Ovary (tissue), 9 donors: ENCODE results near the gene FSD1L. TPM values are rescaled to one million over a fixed set of nuclear protein-coding genes. Genes with fewer than 3 reads are reported as not detected.

Experiments
- DNase-seq, 5 donors: peaks; one replicate each; pipeline ENCODE4 v3.0.0-alpha.2; 2019 to 2020
- H3K27ac ChIP-seq, 2 donors: fragments of 200-600 bp; one replicate each; pipeline versions ENCODE4 v1.5.1 to v1.8.0; 2019 to 2022
- H3K27me3 ChIP-seq: fragments of 200-600 bp; one replicate; pipeline ENCODE4 v1.8.0; 2022
- H3K36me3 ChIP-seq: fragments of 200-600 bp; sonication (generic); one replicate; pipeline ENCODE4 v1.5.1; 2019
- H3K4me1 ChIP-seq: one replicate; pipeline ENCODE4 v1.8.1; 2013; ENCODE audit warnings: mild to moderate bottlenecking, moderate library complexity; ENCODE audit not compliant: insufficient read depth
- H3K4me3 ChIP-seq: fragments of 200-600 bp; sonication (generic); one replicate; pipeline ENCODE4 v1.5.1; 2017
- H3K9me3 ChIP-seq, 2 donors: fragments of 200-600 bp in 1 of 2; sonication (generic) in 1 of 2; one replicate each; pipeline versions ENCODE4 v1.5.1 to v1.8.1; 2013 to 2019; ENCODE audit warnings: mild to moderate bottlenecking in 1 of 2, moderate library complexity in 1 of 2
- CTCF ChIP-seq, 3 donors: fragments of 450-650 bp in 2 of 3; fragments of 200-600 bp in 1 of 3; IDR thresholded peaks; one replicate each; pipeline versions ENCODE4 v1.5.1 to v1.8.0; 2016 to 2022; ENCODE audit warnings: antibody characterized with exemption in 3 of 3, mild to moderate bottlenecking in 1 of 3
- EP300 ChIP-seq: sonication (generic); formaldehyde crosslinking; IDR thresholded peaks from one replicate; pipeline ENCODE4 v1.6.1; 2017; ENCODE audit warnings: antibody characterized with exemption
- POLR2A ChIP-seq: fragments of 450-650 bp; IDR thresholded peaks from one replicate; pipeline ENCODE4 v1.6.1; 2017; ENCODE audit warnings: antibody characterized with exemption, mild to moderate bottlenecking, moderate library complexity
- WGBS, 3 donors: extraction: QIAGEN DNeasy Blood & Tissue Kit in 1 of 3; methylation state at CpG; one replicate each; pipeline versions ENCODE4 v1.1.5 to v1.1.7; 2013 to 2017; 5-methylcytosine and 5-hydroxymethylcytosine counted together
- intact Hi-C, 4 donors: fragments of 100-400 bp; cut with DNase I; formaldehyde crosslinking; loops; one replicate each; pipeline versions ENCODE4 v1.11.0 to v1.15.1; 2022 to 2023
- polyA plus RNA-seq, 2 donors: library from polyadenylated mRNA; stranded (reverse); fragments of 200-250 nt in 1 of 2; fragments of 350-450 nt in 1 of 2; fragmentation: Illumina TruSeq in 1 of 2; extraction: RNeasy Lipid Tissue Mini Kit (QIAGEN cat#74804) in 1 of 2; gene quantifications; one replicate each; pipeline ENCODE4 v1.2.3, GENCODE V29; 2013 to 2014
- total RNA-seq, 7 donors: library from RNA; depleted of rRNA in 2 of 7; stranded (reverse); fragments of >200 nt in 2 of 7; fragmentation: NEBNext Ultra II Directional in 3 of 7; extraction: Animal tissue kit (Norgen Biotek cat#: 25700) in 3 of 7; gene quantifications; one replicate each; pipeline versions ENCODE4 v1.1.0 to v1.2.4, GENCODE V29; 2016 to 2023
- donor health status: DM: no; HTN: no; CAD: no; lungs with moderate emphysema.
- donor health status: DM: no; HTN: no; CAD: no.
- donor health status: Bipolar disorder and iron deficiency.
- donor health status: DM: yes; HTN: yes; CAD: no.
- donor health status: DM: no; HTN: no; CAD: no.
- donor health status: DM: yes; HTN: yes; CAD: no.

Gene FSD1L
- total and polyA plus RNA-seq, 9 donors, result 1.4 to 7.6 (median 4.0) TPM

GRCh38 chr9:105449081-105449480, 1.2 kb downstream of the FSD1L start:
- no peaks in the 10 kb centered on the region for H3K36me3 ChIP-seq
- no peaks in the 10 kb centered on the region for H3K9me3 ChIP-seq
- intact Hi-C loops, result no loop called here
- DNase-seq, result no peak
- peak overlapping the region; percentile 68 for H3K4me3 ChIP-seq
- no peaks in the 10 kb centered on the region for H3K4me1 ChIP-seq
- no peaks in the 10 kb centered on the region for H3K27me3 ChIP-seq
- WGBS, 3 donors, result 12 to 20% (median 20%) methylated on average over 2 of the region's 2 CpGs
- H3K27ac ChIP-seq, result no peak overlapping the region
- TF ChIP-seq CTCF (IDR thresholded peaks at IDR 0.05) (no peak), POLR2A (no peak), EP300 (no peak)

GRCh38 chr9:105452185-105452584, 4.4 kb downstream of the FSD1L start:
- Histone ChIP-seq H3K9me3 (no peaks in the 10 kb centered on the region), H3K36me3 (no peaks in the 10 kb centered on the region), H3K27ac (no peak overlapping the region), H3K27me3 (no peaks in the 10 kb centered on the region), H3K4me1 (no peaks in the 10 kb centered on the region), H3K4me3 (no peak overlapping the region)
- WGBS, 3 donors, result 91 to 97% (median 93%) methylated on average over 3 of the region's 3 CpGs
- intact Hi-C loops, result no loop called here
- DNase-seq, result no peak
- no peak for TF ChIP-seq POLR2A
- TF ChIP-seq EP300, result no peak
- no peak for TF ChIP-seq CTCF (IDR thresholded peaks at IDR 0.05)

- WGBS, 3 donors, result 86 to 97% (median 94%) methylated on average over 2 of the region's 2 CpGs
- no peak for TF ChIP-seq CTCF (IDR thresholded peaks at IDR 0.05)
- TF ChIP-seq POLR2A, result no peak
- TF ChIP-seq EP300, result no peak
Observed at GRCh38 chr9:105455836-105456475, 8.1 kb downstream of the FSD1L start.

GRCh38 chr9:105457560-105458294, 9.9 kb downstream of the FSD1L start:
- H3K4me3 ChIP-seq, result no peak overlapping the region
- DNase-seq, result no peak
- no peaks in the 10 kb centered on the region for H3K27me3 ChIP-seq
- H3K9me3 ChIP-seq, result no peaks in the 10 kb centered on the region
- intact Hi-C loops, result no loop called here
- no peak overlapping the region for H3K27ac ChIP-seq
- 97 to 98% (median 97%) methylated on average over 14 to 15 of the region's 15 CpGs for WGBS, 3 donors
- H3K4me1 ChIP-seq, result no peaks in the 10 kb centered on the region
- TF ChIP-seq CTCF (IDR thresholded peaks at IDR 0.05) (no peak), EP300 (no peak), POLR2A (no peak)
- no peaks in the 10 kb centered on the region for H3K36me3 ChIP-seq

More at GRCh38 chr9:105455836-105456475, 8.1 kb downstream of the FSD1L start:
- intact Hi-C loops, result no loop called here
- Histone ChIP-seq H3K4me3 (no peak overlapping the region), H3K36me3 (no peaks in the 10 kb centered on the region), H3K27me3 (no peaks in the 10 kb centered on the region), H3K27ac (no peak overlapping the region), H3K9me3 (no peaks in the 10 kb centered on the region), H3K4me1 (no peaks in the 10 kb centered on the region)
- no peak for DNase-seq
